ENCODE measurements around the gene CNGB1.
A peak's percentile ranks its signal among the peaks of the same experiment; 100 is the strongest.
"Not testable (repeated sequence)": the region's sequence is repeated elsewhere in the genome, so short reads cannot be mapped to it uniquely, and the experiment has no call there.

The CNGB1 gene

DNA sequence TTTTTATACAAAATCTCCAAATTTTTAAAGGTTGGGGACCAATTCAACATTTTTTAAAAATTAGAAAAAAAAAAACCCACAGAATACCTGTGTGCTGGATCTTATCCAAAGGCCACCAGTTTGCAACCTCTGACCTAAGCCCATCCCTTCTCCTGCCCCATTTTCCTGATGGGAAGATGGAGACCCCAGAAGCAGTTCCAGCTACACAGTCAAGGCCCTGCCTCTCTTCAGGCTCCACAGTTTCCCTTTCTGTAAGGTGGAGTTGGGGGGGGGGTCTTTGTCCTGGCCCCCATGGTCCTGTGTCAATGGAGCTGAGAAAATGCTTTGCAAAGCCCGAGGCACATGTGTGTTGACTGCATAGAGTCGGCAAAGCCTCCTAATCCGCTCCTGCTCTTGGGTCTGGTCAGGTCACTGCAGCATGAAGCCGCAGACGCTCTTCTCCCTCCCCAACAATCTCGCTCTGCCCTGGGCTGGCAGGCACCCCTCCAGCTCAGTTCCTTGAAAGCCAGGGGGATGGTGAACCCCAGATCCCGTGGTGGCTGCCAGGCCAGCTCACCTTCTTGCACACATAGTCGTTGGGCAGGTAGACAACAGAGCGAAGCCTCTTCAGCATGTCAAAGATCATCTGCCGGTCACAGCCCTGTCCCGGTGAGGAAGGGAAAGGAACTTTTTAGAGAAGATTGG lies 70.0 kb downstream of the CNGB1 start:
- DNase-seq, result no peak

- DNase-seq, result peak; percentile 61
Observed at GRCh38 chr16:57899771-57900661, 70.9 kb downstream of the CNGB1 start.

DNA sequence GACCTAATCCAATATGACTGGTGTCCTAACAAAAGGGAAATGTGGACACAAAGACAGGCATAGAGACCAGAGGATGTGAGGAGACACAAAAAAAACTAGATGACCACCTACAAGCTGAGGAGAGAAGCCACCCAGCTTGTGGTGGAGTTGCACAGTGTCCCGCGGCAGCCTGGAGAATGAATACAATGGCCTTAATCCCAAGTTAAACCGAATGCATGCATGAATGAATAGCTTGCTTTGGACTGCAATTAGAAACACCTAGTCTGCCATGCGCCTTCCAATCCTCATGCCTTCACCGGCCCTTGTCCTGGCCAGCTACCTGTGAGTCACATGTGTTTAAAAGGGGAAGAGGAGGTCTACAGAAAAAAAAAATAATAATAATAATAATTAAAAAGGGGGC lies 72.0 kb downstream of the CNGB1 start:
- DNase-seq, result no peak

DNA sequence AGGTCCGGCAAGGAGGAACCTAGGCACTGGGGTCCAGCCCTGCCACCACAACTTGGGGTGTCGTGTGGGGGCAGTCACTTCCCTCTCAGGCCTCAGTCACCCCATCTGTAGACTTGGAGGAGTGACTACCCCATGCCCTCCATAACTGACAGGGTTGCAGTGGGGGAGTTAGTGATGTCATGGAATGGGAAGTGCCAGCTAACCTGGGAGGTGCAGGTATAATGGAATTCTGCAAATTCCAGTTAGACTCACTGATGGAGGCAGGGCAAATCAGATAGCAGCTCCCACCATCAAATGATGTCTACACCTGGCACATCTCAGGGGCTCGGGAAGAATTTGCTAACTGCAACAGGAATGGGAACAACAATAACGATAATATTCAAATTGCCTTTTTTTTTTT lies 72.9 kb downstream of the CNGB1 start:
- DNase-seq, result no peak

- no peak for DNase-seq
Observed at GRCh38 chr16:57897053-57897784, 73.7 kb downstream of the CNGB1 start.

DNA sequence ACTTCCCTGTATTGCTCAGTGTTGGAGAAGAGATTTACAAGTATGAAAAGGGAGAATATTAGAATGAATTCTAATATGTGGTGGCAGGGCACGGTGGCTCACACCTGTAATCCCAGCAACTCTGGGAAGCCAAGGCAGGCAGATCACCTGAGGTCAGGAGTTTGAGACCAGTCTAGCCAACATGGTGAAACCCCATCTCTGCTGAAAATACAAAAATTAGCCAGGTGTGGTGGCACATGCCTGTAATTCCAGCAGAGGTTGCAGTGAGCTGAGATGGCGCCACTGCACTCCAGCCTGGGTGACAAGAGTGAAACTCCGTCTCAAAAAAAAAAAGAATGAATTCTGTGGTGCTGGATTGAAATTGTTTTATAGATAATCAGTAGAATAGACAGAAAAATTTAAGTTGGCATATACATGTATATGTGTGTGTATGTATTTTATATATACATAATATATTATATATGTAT lies 75.8 kb downstream of the CNGB1 start:
- not testable (repeated sequence) for DNase-seq

- DNase-seq, result no peak
Observed at GRCh38 chr16:57894390-57895080, 76.4 kb downstream of the CNGB1 start.

- no peak for DNase-seq
Observed at GRCh38 chr16:57893559-57894389, 77.2 kb downstream of the CNGB1 start.

- no peak for DNase-seq
Observed at GRCh38 chr16:57893217-57893558, 77.7 kb downstream of the CNGB1 start.

- DNase-seq, result no peak
Observed at GRCh38 chr16:57892447-57893096, 78.4 kb downstream of the CNGB1 start.

DNA sequence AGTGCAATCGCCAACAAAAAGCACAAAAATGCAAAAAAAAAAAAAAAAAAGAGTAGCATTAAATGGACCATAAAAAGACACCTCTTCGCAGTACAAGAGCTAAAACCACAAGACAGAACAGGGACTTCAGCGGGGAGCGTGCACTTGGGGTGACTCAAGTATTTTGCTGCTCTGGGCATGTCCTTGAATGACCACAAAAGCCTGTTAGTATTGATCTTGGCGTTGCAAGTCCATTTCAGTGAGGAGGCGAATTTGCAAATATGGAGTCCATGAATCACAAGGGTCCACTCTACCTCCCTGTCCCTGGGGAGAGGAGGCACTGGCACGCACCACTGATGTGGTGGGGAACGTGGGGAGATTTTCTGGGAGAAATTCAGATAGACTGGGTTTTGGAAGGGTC lies 78.9 kb downstream of the CNGB1 start:
- DNase-seq, result no peak

DNA sequence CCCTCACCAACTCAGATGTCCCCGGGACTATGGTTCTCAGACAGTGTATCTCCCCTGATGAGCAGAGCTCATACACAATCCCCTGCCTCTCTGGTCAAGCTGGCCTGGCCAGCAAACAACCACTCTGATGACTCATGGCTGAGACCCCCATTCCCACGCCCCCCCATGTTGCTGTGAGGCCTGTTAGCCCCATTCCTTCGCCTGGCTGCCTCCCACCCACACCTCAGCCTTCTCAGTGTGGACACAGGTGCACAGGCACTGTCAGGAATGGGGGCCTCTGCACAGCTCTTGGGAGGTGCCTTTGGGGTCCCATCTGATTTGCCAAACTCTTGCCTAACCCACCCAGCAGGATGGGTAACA lies 80.2 kb downstream of the CNGB1 start:
- DNase-seq, result no peak

- DNase-seq, result no peak
Observed at GRCh38 chr16:57889960-57890751, 80.8 kb downstream of the CNGB1 start.

DNA sequence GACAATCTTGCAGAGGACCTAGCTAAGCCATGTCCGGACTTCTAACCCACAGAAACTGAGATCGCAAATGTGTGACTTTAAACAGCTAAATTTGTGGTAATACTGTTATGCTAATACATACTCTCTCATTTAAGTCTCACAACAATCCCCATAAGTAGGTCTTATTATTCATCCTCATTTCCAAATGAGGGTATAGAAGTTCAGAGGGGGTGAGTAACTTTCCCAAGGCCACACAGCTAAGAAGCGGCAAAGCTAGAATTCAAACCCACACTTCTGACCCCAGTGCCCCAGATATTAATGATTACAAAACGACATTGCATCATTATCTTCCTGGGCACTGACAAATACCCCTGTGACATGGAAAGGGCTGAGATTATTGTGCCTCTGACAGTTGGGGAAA lies 81.4 kb downstream of the CNGB1 start:
- DNase-seq, result no peak

GRCh38 chr16:57889111-57889510 lies 81.8 kb downstream of the CNGB1 start:
- DNase-seq, result no peak

DNA sequence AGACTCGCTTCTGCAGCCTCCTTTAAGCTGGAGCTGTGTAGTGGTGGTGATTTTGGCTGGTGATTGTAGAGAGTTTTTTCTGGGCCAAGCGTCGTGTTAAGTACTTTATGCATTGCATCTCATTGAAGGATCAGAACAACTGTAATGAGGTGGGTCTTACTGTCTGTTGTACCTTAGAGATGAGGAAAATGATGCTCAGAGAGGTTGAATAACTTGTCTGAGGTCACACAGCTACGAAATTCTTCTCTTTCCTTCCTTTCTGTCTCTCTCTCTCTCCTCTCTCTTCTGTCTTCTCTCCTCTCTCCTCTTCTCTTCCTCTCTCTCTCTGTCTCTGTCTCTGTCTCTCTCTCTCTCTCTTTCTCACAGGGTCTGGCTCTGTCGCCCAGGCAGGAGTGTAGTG lies 82.8 kb downstream of the CNGB1 start:
- no peak for DNase-seq

GRCh38 chr16:57887711-57888110 lies 83.2 kb downstream of the CNGB1 start:
- no peak for DNase-seq

GRCh38 chr16:57886427-57886826 lies 84.5 kb downstream of the CNGB1 start:
- DNase-seq, result no peak

DNA sequence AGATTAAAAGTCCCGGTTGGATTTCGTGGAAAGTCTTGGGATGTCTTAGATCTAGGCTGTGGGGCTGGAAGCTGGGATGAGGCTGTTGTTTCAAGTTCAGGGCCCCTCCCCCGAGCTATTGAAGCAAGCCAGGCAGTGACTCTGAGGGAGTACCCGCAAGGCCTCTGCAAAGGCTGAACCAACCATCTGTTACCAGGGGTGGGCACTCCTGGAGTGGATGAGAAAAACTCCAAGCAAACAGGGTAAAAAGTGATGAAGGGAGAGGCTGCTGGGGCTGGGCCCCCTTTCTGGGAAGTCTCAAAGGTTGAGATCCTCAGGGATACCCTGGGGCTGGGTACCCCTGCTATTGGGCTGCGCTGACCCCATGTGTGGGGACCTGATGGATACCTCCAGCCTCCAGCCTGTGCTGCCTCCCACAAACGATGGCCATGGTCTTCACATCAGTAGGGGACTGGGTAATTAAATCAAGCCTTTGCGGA lies 86.2 kb downstream of the CNGB1 start:
- no peak for DNase-seq

- DNase-seq, result no peak
Observed at GRCh38 chr16:57883953-57884654, 86.8 kb downstream of the CNGB1 start.

Measured in NCI-H510A treated with DMSO at 0.1 percent for 48 hours (cell line).